Right hindlimb (tissue), 1 donor: ENCODE data around the gene TTC38.

Experiments
- DNase-seq: peaks from one replicate; pipeline ENCODE4 v3.0.0-alpha.2; 2018

TTC38 gene

GRCh38 chr22:46267431-46268279, at the start of gene TTC38:
Gene TTC38, plus strand, starts transcription at chr22:46268008. Its CDS starts 32 bp downstream, at chr22:46268040.
- peak; percentile 94 for DNase-seq

GRCh38 chr22:46219636-46220035, 48.2 kb upstream of the TTC38 start:
- DNase-seq = no peak

GRCh38 chr22:46220921-46221320, 46.9 kb upstream of the TTC38 start:
- no peak for DNase-seq

- no peak for DNase-seq
Observed at GRCh38 chr22:46224044-46224897, 43.5 kb upstream of the TTC38 start.

- no peak for DNase-seq
Observed at GRCh38 chr22:46224898-46225290, 42.9 kb upstream of the TTC38 start.

- no peak for DNase-seq
Observed at GRCh38 chr22:46225631-46226030, 42.2 kb upstream of the TTC38 start.

- DNase-seq = no peak
Observed at GRCh38 chr22:46226577-46226976, 41.2 kb upstream of the TTC38 start.

- DNase-seq = no peak
Observed at GRCh38 chr22:46229701-46230100, 38.1 kb upstream of the TTC38 start.

- no peak for DNase-seq
Observed at GRCh38 chr22:46230262-46230901, 37.4 kb upstream of the TTC38 start.

GRCh38 chr22:46233231-46233630, 34.6 kb upstream of the TTC38 start:
- DNase-seq = no peak

- no peak for DNase-seq
Observed at GRCh38 chr22:46234969-46235368, 32.8 kb upstream of the TTC38 start.

- no peak for DNase-seq
Observed at GRCh38 chr22:46237453-46238124, 30.2 kb upstream of the TTC38 start.

GRCh38 chr22:46238541-46238940, 29.3 kb upstream of the TTC38 start:
- DNase-seq = no peak

GRCh38 chr22:46239261-46240048, 28.4 kb upstream of the TTC38 start:
- no peak for DNase-seq

- DNase-seq = no peak
Observed at GRCh38 chr22:46240073-46240472, 27.7 kb upstream of the TTC38 start.

- no peak for DNase-seq
Observed at GRCh38 chr22:46240506-46240905, 27.3 kb upstream of the TTC38 start.

GRCh38 chr22:46240907-46241306, 26.9 kb upstream of the TTC38 start:
- no peak for DNase-seq

- DNase-seq = no peak
Observed at GRCh38 chr22:46241396-46242007, 26.3 kb upstream of the TTC38 start.

GRCh38 chr22:46242076-46242475, 25.7 kb upstream of the TTC38 start:
- DNase-seq = no peak

GRCh38 chr22:46244771-46245170, 23.0 kb upstream of the TTC38 start:
- DNase-seq = no peak

GRCh38 chr22:46245511-46245910, 22.3 kb upstream of the TTC38 start:
- peak; percentile 79 for DNase-seq

GRCh38 chr22:46246178-46246577, 21.6 kb upstream of the TTC38 start:
- DNase-seq = no peak
